ENCODE measurements around the gene EEF1AKMT3. TPM values are rescaled to one million over a fixed set of nuclear protein-coding genes. Genes with fewer than 3 reads are reported as not detected.

EEF1AKMT3 gene
- total and polyA plus RNA-seq, 4 donors = 3.6 to 11.5 (median 5.9) TPM

DNA sequence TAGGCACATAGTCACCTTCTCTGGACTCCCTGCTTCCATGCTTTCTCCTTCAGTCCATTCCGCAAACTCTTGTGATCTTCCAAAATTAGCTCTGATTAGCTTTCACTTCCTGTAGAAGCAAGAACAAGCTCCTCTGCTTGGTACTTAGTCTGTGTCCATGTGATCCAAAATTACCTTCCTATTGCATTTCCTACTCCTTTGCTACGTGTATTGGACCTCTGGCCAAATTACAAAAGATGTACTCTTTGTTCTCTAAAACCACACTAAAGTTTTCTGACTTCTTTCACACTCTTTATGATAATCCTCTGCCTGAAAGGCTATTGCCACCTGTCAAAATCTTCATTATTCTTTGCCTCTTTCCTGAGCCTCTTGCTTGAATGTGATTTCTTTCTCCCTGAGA, 9.4 kb downstream of the EEF1AKMT3 start:
- Histone ChIP-seq H3K27me3 (ENCODE audit: control insufficient read depth in 3 of 3, insufficient read depth in 3 of 3, low read length in 2 of 3) (no peaks in the 10 kb centered on the region), H3K9ac (ENCODE audit: insufficient read depth in 1 of 2, low read length in 2 of 2) (no peak overlapping the region), H3K4me1 (ENCODE audit: control insufficient read depth in 5 of 5, insufficient read depth in 5 of 5, low read length in 5 of 5) (peaks cover 0 to 8% (median 4%) of the 10 kb centered on the region in 5 donors), H3K36me3 (ENCODE audit: control insufficient read depth in 4 of 4, insufficient read depth in 4 of 4, low read length in 4 of 4) (peaks cover 7 to 24% (median 13%) of the 10 kb centered on the region in 4 donors), H3K27ac (ENCODE audit: low read depth in 1 of 2, low read length in 1 of 2) (no peak overlapping the region), H3K4me3 (no peak overlapping the region), H3K9me3 (ENCODE audit: control insufficient read depth in 4 of 4, insufficient read depth in 3 of 4, low read length in 3 of 4) (no peaks in the 10 kb centered on the region)
- 43 to 53% methylated on average over 2 of the region's 2 CpGs for WGBS, 2 donors
- DNase-seq (no peak), ATAC-seq (ENCODE audit: insufficient read depth, low FRiP score) (no peak)
- TF ChIP-seq, protein P1, sequence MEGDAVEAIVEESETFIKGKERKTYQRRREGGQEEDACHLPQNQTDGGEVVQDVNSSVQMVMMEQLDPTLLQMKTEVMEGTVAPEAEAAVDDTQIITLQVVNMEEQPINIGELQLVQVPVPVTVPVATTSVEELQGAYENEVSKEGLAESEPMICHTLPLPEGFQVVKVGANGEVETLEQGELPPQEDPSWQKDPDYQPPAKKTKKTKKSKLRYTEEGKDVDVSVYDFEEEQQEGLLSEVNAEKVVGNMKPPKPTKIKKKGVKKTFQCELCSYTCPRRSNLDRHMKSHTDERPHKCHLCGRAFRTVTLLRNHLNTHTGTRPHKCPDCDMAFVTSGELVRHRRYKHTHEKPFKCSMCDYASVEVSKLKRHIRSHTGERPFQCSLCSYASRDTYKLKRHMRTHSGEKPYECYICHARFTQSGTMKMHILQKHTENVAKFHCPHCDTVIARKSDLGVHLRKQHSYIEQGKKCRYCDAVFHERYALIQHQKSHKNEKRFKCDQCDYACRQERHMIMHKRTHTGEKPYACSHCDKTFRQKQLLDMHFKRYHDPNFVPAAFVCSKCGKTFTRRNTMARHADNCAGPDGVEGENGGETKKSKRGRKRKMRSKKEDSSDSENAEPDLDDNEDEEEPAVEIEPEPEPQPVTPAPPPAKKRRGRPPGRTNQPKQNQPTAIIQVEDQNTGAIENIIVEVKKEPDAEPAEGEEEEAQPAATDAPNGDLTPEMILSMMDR (IDR thresholded peaks at IDR 0.05; ENCODE audit: control extremely low read depth, extremely low read depth) = no peak

DNA sequence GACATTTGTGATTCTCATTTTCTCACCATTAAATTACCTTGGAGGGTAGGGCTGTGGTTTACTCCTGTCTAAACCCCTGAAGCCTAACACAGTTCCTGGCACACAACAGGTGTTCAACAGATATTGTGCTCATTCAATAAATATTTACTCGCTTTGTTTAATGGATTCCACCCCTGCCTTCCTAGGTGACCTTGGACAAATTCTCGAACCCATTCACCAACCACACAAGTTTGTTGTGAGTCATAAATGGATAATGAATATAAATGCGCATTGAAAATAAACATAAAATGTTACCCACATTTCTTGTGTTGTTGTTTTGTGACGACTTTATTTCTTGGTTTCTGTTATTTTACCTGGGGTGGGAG, 9.8 kb downstream of the EEF1AKMT3 start:
- TF ChIP-seq, protein P1 (IDR thresholded peaks at IDR 0.05; ENCODE audit: control extremely low read depth, extremely low read depth) = no peak
- peaks cover 0 to 8% (median 4%) of the 10 kb centered on the region in 5 donors for H3K4me1 ChIP-seq (ENCODE audit: control insufficient read depth in 5 of 5, insufficient read depth in 5 of 5, low read length in 5 of 5)
- DNase-seq (no peak), ATAC-seq (ENCODE audit: insufficient read depth, low FRiP score) (no peak)
- peaks cover 9 to 23% (median 15%) of the 10 kb centered on the region in 4 donors for H3K36me3 ChIP-seq (ENCODE audit: control insufficient read depth in 4 of 4, insufficient read depth in 4 of 4, low read length in 4 of 4)
- H3K27ac ChIP-seq (ENCODE audit: low read depth in 1 of 2, low read length in 1 of 2) = no peak overlapping the region
- no peak overlapping the region for H3K4me3 ChIP-seq
- 21 to 31% methylated on average over 4 of the region's 4 CpGs for whole genome bisulfite sequencing, 2 donors
- H3K27me3 ChIP-seq (ENCODE audit: control insufficient read depth in 3 of 3, insufficient read depth in 3 of 3, low read length in 2 of 3) = no peaks in the 10 kb centered on the region
- H3K9ac ChIP-seq (ENCODE audit: insufficient read depth in 1 of 2, low read length in 2 of 2) = no peak overlapping the region
- no peaks in the 10 kb centered on the region for H3K9me3 ChIP-seq (ENCODE audit: control insufficient read depth in 4 of 4, insufficient read depth in 3 of 4, low read length in 3 of 4)

DNA sequence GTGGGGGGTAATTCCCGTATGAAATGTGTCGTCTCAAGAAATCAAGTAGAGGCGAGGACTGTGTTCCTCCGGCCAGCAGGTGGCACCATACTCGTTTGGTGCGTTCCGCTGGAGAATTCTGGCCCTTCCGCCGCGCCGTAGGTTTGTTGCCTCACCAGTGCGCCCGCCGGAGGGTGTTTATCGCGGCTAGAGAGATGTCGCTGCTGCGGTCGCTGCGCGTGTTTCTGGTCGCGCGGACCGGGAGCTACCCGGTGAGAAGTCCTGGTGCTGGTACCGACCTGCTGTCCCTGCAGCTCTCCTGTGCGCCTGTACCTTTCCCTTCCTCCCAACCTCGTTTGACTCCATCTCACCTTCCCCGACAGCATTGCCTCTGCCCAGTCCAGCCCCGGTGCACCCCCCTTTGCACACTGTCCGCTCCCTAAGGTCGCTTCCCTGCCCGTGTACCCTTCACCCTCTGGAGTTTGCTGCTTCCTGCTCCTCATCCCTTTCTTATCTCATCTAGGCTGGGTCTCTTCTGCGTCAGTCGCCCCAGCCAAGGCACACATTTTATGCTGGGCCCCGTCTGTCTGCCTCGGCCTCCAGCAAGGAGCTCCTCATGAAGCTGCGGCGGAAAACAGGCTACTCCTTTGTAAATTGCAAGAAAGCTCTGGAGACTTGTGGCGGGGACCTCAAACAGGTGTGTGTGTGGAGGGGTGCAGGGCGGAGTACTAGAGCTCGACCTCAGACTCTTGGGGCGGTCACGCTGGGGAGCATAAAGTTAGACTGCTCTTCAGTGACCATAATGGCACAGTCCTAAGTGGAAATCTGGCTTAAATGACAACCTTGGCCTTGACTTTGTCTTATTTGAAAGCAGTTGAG, 10.4 kb downstream of the EEF1AKMT3 start, which contains the start of gene TSFM:
Gene TSFM (plus strand): TSS at position 180 of the 858 bp plus-strand sequence. CDS start 15 bp downstream, at position 195.
- Histone ChIP-seq H3K9me3 (ENCODE audit: control insufficient read depth in 4 of 4, insufficient read depth in 3 of 4, low read length in 3 of 4) (no peaks in the 10 kb centered on the region), H3K4me3 (peak within 1 kb of the TSS; percentile 90), H3K4me1 (ENCODE audit: control insufficient read depth in 5 of 5, insufficient read depth in 5 of 5, low read length in 5 of 5) (peaks cover 0 to 8% (median 4%) of the 10 kb centered on the region in 5 donors), H3K9ac (ENCODE audit: insufficient read depth in 1 of 2, low read length in 2 of 2) (peak within 1 kb of the TSS; percentile 77 to 93), H3K36me3 (ENCODE audit: control insufficient read depth in 4 of 4, insufficient read depth in 4 of 4, low read length in 4 of 4) (peaks cover 9 to 28% (median 18%) of the 10 kb centered on the region in 4 donors), H3K27me3 (ENCODE audit: control insufficient read depth in 3 of 3, insufficient read depth in 3 of 3, low read length in 2 of 3) (no peaks in the 10 kb centered on the region), H3K27ac (ENCODE audit: low read depth in 1 of 2, low read length in 1 of 2) (peak within 1 kb of the TSS; percentile 10 to 78)
- DNase-seq (peak; percentile 96 to 97 (median 96)), ATAC-seq (ENCODE audit: insufficient read depth, low FRiP score) (peak; percentile 98)
- TF ChIP-seq, protein P1 (IDR thresholded peaks at IDR 0.05; ENCODE audit: control extremely low read depth, extremely low read depth) = peak; percentile 96
- WGBS, 2 donors = 1% methylated on average over 45 of the region's 45 CpGs

Data from lung (tissue), 12 donors.